Calu3 (cell line): Measurements from ENCODE around the gene XPNPEP1. TPM values are rescaled to one million over a fixed set of nuclear protein-coding genes. Genes with fewer than 3 reads are reported as not detected.

ENCODE experiments used
- BruUV-seq: library from RNA; stranded (reverse); fragments of 400-500 nt; replicated peaks from 2 replicates; lab custom pipeline; 2021; lab: Mats Ljungman, UMichigan
- CTCF ChIA-PET: fragments of 300-600 bp; sonication (Branson Sonifier 250); formaldehyde crosslinking; loops from one replicate; lab custom pipeline; 2022; ENCODE audit warnings: antibody characterized with exemption; lab: Charles Lee
- DNase-seq: peaks from one replicate; pipeline ENCODE4 v3.0.0; 2022
- H3K27ac Mint-ChIP-seq: one replicate; pipeline ENCODE4 v1.8.0; 2022; ENCODE audit warnings: mixed read lengths; ENCODE audit not compliant: unreplicated experiment
- H3K27me3 Mint-ChIP-seq: one replicate; pipeline ENCODE4 v1.8.0; 2022; ENCODE audit warnings: mixed read lengths; ENCODE audit not compliant: unreplicated experiment
- H3K36me3 Mint-ChIP-seq: one replicate; pipeline ENCODE4 v1.8.0; 2022; ENCODE audit warnings: mild to moderate bottlenecking, moderate library complexity, mixed read lengths; ENCODE audit not compliant: insufficient read depth, unreplicated experiment
- H3K4me1 Mint-ChIP-seq: one replicate; pipeline ENCODE4 v1.8.0; 2022; ENCODE audit warnings: mild to moderate bottlenecking, low read depth, mixed read lengths; ENCODE audit not compliant: unreplicated experiment
- H3K4me3 Mint-ChIP-seq: one replicate; pipeline ENCODE4 v1.8.0; 2022; ENCODE audit warnings: mild to moderate bottlenecking, low read depth, moderate library complexity, mixed read lengths; ENCODE audit not compliant: unreplicated experiment
- H3K9me3 Mint-ChIP-seq: one replicate; pipeline ENCODE4 v1.8.0; 2022; ENCODE audit warnings: low read depth, mixed read lengths; ENCODE audit not compliant: unreplicated experiment
- CTCF ChIP-seq: fragments of 200-600 bp; IDR thresholded peaks from one replicate; pipeline ENCODE4 v1.8.0; 2022; ENCODE audit warnings: antibody characterized with exemption; ENCODE audit not compliant: unreplicated experiment
- intact Hi-C: fragments of 100-400 bp; cut with micrococcal nuclease; formaldehyde crosslinking; loops from one replicate; pipeline ENCODE4 v1.10.0; 2022; ENCODE audit not compliant: unreplicated experiment
- total RNA-seq: library from RNA; stranded (reverse); gene quantifications from 2 replicates; pipeline ENCODE4 v1.2.3, GENCODE V29; 2022

XPNPEP1 gene
- total RNA-seq, 1 experiment from 2014 or later = 50.0 TPM

DNA sequence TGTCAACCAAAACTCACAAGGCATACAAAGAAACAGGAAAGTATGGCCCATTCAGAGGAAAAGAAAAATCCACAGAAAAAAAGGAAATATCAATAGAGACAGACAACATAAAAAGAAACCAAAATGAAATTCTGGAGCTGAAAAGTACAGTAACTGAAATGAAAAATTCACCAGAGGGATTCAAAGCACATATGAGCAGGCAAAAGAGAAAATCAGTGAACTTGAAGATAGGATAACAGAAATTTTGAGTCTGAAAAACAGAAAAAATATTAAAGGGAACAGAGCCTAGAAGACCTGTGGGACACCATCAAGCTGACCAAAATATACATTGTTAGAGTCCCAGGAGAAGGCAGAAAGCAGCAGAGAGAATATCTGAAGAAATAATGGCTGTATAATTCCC lies 60.6 kb downstream of the XPNPEP1 start:
- Mint-ChIP-seq H3K4me3 (no peak overlapping the region), H3K27ac (no peak overlapping the region), H3K36me3 (peaks cover 4% of the 10 kb centered on the region), H3K27me3 (no peaks in the 10 kb centered on the region), H3K9me3 (no peaks in the 10 kb centered on the region), H3K4me1 (no peaks in the 10 kb centered on the region)
- no peak for TF ChIP-seq CTCF
- no peak for DNase-seq
- CTCF ChIA-PET = no interaction called here
- BruUV-seq = no TSS peak
- intact Hi-C loops = no loop called here

DNA sequence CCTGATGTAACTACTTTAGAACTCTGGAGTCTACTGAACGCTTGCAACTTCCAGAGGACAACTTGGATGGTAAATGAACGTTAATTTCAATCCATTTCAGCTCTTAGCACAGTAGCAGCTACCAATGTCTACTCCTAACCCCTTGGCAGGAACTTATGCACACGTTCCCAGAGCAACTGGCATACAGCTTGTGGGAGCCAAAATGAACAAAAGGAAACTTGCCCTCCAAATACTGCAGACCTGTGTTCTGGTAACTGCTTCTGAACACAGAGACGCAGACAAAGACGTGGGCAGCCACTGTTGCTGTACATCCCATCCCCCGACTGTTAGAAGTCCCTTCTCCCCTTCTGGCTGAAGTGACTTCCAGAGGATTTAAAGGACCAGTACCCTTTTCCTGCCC lies 61.3 kb downstream of the XPNPEP1 start:
- intact Hi-C loops = no loop called here
- Mint-ChIP-seq H3K36me3 (peaks cover 4% of the 10 kb centered on the region), H3K4me3 (no peak overlapping the region), H3K27ac (no peak overlapping the region), H3K4me1 (no peaks in the 10 kb centered on the region), H3K9me3 (no peaks in the 10 kb centered on the region), H3K27me3 (no peaks in the 10 kb centered on the region)
- TF ChIP-seq CTCF = no peak
- CTCF ChIA-PET = no interaction called here
- no peak for DNase-seq
- BruUV-seq = no TSS peak

- H3K27me3 Mint-ChIP-seq = no peaks in the 10 kb centered on the region
- no peak for DNase-seq
- intact Hi-C loops = no loop called here
- CTCF ChIA-PET = interaction anchor here (0.7 kb wide), 1 partner anchor 382 kb away, joined by 4 read pairs; no protein-coding TSS in a partner anchor
- no peak for TF ChIP-seq CTCF
- H3K27ac Mint-ChIP-seq = no peak overlapping the region
- BruUV-seq = no TSS peak
- H3K4me1 Mint-ChIP-seq = no peaks in the 10 kb centered on the region
- H3K9me3 Mint-ChIP-seq = no peaks in the 10 kb centered on the region
- H3K4me3 Mint-ChIP-seq = no peak overlapping the region
- peaks cover 4% of the 10 kb centered on the region for H3K36me3 Mint-ChIP-seq
Measured at GRCh38 chr10:109861081-109861480, 62.2 kb downstream of the XPNPEP1 start.

DNA sequence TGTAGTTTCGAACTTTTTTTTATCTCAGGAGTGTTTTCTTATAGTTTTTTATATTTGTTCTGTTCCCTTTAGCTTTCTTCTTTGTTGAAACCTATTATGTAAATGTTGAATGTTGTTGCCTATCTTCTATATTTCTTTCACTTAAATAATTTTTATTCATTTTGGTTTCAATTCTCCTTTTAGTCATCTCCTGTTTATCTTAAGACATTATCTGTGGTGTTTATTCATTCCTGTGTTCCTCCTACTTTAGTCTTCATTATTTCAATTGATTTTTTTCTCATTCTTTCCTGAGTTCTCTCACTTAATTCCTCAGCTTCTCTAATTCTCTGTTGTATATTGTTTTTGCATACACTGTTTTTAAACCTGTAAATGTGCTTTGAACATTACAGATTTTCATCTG lies 64.1 kb downstream of the XPNPEP1 start:
- Mint-ChIP-seq H3K36me3 (peaks cover 4% of the 10 kb centered on the region), H3K4me1 (no peaks in the 10 kb centered on the region), H3K4me3 (no peak overlapping the region), H3K9me3 (no peaks in the 10 kb centered on the region), H3K27me3 (no peaks in the 10 kb centered on the region), H3K27ac (no peak overlapping the region)
- CTCF ChIA-PET = no interaction called here
- intact Hi-C loops = no loop called here
- no peak for TF ChIP-seq CTCF
- no peak for DNase-seq
- BruUV-seq = no TSS peak
